ENCODE measurements around the gene SETD2. TPM values are rescaled to one million over a fixed set of nuclear protein-coding genes. Genes with fewer than 3 reads are reported as not detected.

The SETD2 gene
- total RNA-seq, 3 donors from 2014 or later (not counting 1 experiment from before 2014, with no cell fraction given), result 86.5 to 104 (median 95.9) TPM

GRCh38 chr3:46993292-46993691 is 170.6 kb downstream of the SETD2 start:
- no peak for TF ChIP-seq CTCF (IDR thresholded peaks at IDR 0.05)
- H3K9me3 Mint-ChIP-seq, result no peaks in the 10 kb centered on the region
- DNase-seq (no peak), ATAC-seq (no peak)
- peaks cover 21 to 55% of the 10 kb centered on the region in 2 donors for H3K4me1 Mint-ChIP-seq
- H3K27me3 Mint-ChIP-seq (ENCODE audit: low read depth in 2 of 2), result no peaks in the 10 kb centered on the region
- WGBS (ENCODE audit: insufficient coverage), result 80% methylated on average over 2 of the region's 2 CpGs
- peaks cover 52% of the 10 kb centered on the region for H3K4me1 ChIP-seq (ENCODE audit: control insufficient read depth, insufficient read depth, low read length)
- H3K9me3 ChIP-seq (ENCODE audit: control insufficient read depth, insufficient read depth, low read length), result no peaks in the 10 kb centered on the region
- H3K27ac ChIP-seq (ENCODE audit: low read length), result no peak overlapping the region
- no peaks in the 10 kb centered on the region for H3K27me3 ChIP-seq (ENCODE audit: control insufficient read depth, insufficient read depth, low read length)
- no peak overlapping the region for H3K4me3 Mint-ChIP-seq
- H3K36me3 ChIP-seq (ENCODE audit: control insufficient read depth, insufficient read depth, low read length), result peaks cover 89% of the 10 kb centered on the region
- H3K4me3 ChIP-seq (ENCODE audit: low read length), result no peak overlapping the region
- H3K27ac Mint-ChIP-seq, result peak overlapping the region in 1 of 2 donors; percentile 48
- intact Hi-C loops (cut with micrococcal nuclease), result no loop called here
- no peaks in the 10 kb centered on the region for H3K36me3 Mint-ChIP-seq

GRCh38 chr3:46992231-46992630 is 171.7 kb downstream of the SETD2 start:
- Mint-ChIP-seq H3K4me3 (no peak overlapping the region), H3K27ac (peak overlapping the region; percentile 48 to 77), H3K27me3 (ENCODE audit: low read depth in 2 of 2) (no peaks in the 10 kb centered on the region), H3K9me3 (no peaks in the 10 kb centered on the region), H3K36me3 (no peaks in the 10 kb centered on the region), H3K4me1 (peaks cover 21 to 58% of the 10 kb centered on the region in 2 donors)
- no peak for TF ChIP-seq CTCF (IDR thresholded peaks at IDR 0.05)
- H3K9me3 ChIP-seq (ENCODE audit: control insufficient read depth, insufficient read depth, low read length), result no peaks in the 10 kb centered on the region
- intact Hi-C loops (cut with micrococcal nuclease), result no loop called here
- ATAC-seq (no peak), DNase-seq (no peak)
- 95% methylated on average over 9 of the region's 9 CpGs for WGBS (ENCODE audit: insufficient coverage)
- H3K4me3 ChIP-seq (ENCODE audit: low read length), result no peak overlapping the region
- peaks cover 53% of the 10 kb centered on the region for H3K4me1 ChIP-seq (ENCODE audit: control insufficient read depth, insufficient read depth, low read length)
- H3K36me3 ChIP-seq (ENCODE audit: control insufficient read depth, insufficient read depth, low read length), result peaks cover 79% of the 10 kb centered on the region
- no peaks in the 10 kb centered on the region for H3K27me3 ChIP-seq (ENCODE audit: control insufficient read depth, insufficient read depth, low read length)
- no peak overlapping the region for H3K27ac ChIP-seq (ENCODE audit: low read length)

GRCh38 chr3:46991406-46992165 is 172.3 kb downstream of the SETD2 start:
- H3K27me3 ChIP-seq (ENCODE audit: control insufficient read depth, insufficient read depth, low read length), result no peaks in the 10 kb centered on the region
- H3K4me3 ChIP-seq (ENCODE audit: low read length), result no peak overlapping the region
- DNase-seq, result no peak
- Mint-ChIP-seq H3K36me3 (no peaks in the 10 kb centered on the region), H3K27ac (peak overlapping the region; percentile 45 to 88), H3K9me3 (no peaks in the 10 kb centered on the region), H3K4me1 (peaks cover 22 to 58% of the 10 kb centered on the region in 2 donors), H3K4me3 (no peak overlapping the region), H3K27me3 (ENCODE audit: low read depth in 2 of 2) (no peaks in the 10 kb centered on the region)
- intact Hi-C loops (cut with micrococcal nuclease), result no loop called here
- TF ChIP-seq CTCF (IDR thresholded peaks at IDR 0.05), result no peak
- H3K27ac ChIP-seq (ENCODE audit: low read length), result no peak overlapping the region
- H3K4me1 ChIP-seq (ENCODE audit: control insufficient read depth, insufficient read depth, low read length), result peaks cover 53% of the 10 kb centered on the region
- ATAC-seq, result no peak
- H3K9me3 ChIP-seq (ENCODE audit: control insufficient read depth, insufficient read depth, low read length), result no peaks in the 10 kb centered on the region
- WGBS (ENCODE audit: insufficient coverage), result 96% methylated on average over 16 of the region's 16 CpGs
- H3K36me3 ChIP-seq (ENCODE audit: control insufficient read depth, insufficient read depth, low read length), result peaks cover 75% of the 10 kb centered on the region

Data from natural killer cell (primary cell).